Lower leg skin (tissue), 3 donors: Measurements from ENCODE around the gene CEP250.

ENCODE experiments used
- POLR2A ChIP-seq, 2 donors: fragments of 450-650 bp; IDR thresholded peaks; one replicate each; pipeline ENCODE4 v1.6.1; 2016 to 2017; ENCODE audit warnings: antibody characterized with exemption in 2 of 2, mild to moderate bottlenecking in 1 of 2, moderate library complexity in 1 of 2
- TF ChIP-seq, protein P1 (sequence below), 3 donors: fragments of 450-650 bp; IDR thresholded peaks; one replicate each; pipeline ENCODE4 v1.5.1; 2016; ENCODE audit warnings: antibody characterized with exemption in 3 of 3, mild to moderate bottlenecking in 3 of 3, moderate library complexity in 2 of 3

DNA sequence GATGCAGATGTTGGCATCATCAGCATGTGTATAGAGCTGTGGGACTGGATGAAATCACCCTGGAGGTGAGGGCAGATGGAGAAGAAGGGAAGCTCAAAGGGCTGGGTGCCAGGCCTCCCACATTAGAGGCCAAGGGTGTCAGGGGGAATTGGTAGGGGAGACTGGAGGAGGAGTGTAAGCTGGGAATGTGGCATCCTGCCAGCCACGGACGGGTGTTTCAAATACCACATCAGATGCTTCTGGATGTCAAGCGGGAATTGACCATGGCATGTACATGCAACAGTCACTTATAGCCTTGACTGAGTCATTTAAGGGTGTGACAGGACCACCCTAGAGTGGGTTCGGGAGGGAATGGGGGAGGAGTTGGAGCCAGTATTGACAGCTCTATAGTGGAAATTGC is 96.1 kb downstream of the CEP250 start:
- TF ChIP-seq, protein P1, sequence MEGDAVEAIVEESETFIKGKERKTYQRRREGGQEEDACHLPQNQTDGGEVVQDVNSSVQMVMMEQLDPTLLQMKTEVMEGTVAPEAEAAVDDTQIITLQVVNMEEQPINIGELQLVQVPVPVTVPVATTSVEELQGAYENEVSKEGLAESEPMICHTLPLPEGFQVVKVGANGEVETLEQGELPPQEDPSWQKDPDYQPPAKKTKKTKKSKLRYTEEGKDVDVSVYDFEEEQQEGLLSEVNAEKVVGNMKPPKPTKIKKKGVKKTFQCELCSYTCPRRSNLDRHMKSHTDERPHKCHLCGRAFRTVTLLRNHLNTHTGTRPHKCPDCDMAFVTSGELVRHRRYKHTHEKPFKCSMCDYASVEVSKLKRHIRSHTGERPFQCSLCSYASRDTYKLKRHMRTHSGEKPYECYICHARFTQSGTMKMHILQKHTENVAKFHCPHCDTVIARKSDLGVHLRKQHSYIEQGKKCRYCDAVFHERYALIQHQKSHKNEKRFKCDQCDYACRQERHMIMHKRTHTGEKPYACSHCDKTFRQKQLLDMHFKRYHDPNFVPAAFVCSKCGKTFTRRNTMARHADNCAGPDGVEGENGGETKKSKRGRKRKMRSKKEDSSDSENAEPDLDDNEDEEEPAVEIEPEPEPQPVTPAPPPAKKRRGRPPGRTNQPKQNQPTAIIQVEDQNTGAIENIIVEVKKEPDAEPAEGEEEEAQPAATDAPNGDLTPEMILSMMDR (IDR thresholded peaks at IDR 0.05): no peak
- no peak for TF ChIP-seq POLR2A (IDR thresholded peaks at IDR 0.05)
